Stimulated activated CD8-positive, alpha-beta memory T cell treated with anti-CD3 and anti-CD28 coated beads, Interleukin-4, amount 100 ng/mL, for 1 hour (primary cell): ENCODE results near the gene PUS1.

Source experiments
- DNase-seq, 2 donors: peaks; one replicate each; pipeline ENCODE4 v3.0.0-alpha.2; 2020; ENCODE audit warnings: low read depth in 2 of 2, low spot score in 1 of 2

The PUS1 gene

GRCh38 chr12:131902332-131903241 is 26.5 kb upstream of the PUS1 start:
- no peak for DNase-seq

GRCh38 chr12:131903270-131904255 is 25.5 kb upstream of the PUS1 start:
- no peak for DNase-seq

GRCh38 chr12:131904346-131904745 is 24.7 kb upstream of the PUS1 start:
- no peak for DNase-seq

- DNase-seq = no peak
Observed at GRCh38 chr12:131905081-131905629, 23.9 kb upstream of the PUS1 start.

- no peak for DNase-seq
Observed at GRCh38 chr12:131905630-131906091, 23.4 kb upstream of the PUS1 start.

GRCh38 chr12:131907379-131908091 is 21.5 kb upstream of the PUS1 start:
- no peak for DNase-seq

- DNase-seq = no peak
Observed at GRCh38 chr12:131908092-131909080, 20.7 kb upstream of the PUS1 start.

- no peak for DNase-seq
Observed at GRCh38 chr12:131909081-131909751, 19.9 kb upstream of the PUS1 start.

GRCh38 chr12:131909752-131910219 is 19.3 kb upstream of the PUS1 start:
- no peak for DNase-seq

- DNase-seq = no peak
Observed at GRCh38 chr12:131910302-131911027, 18.6 kb upstream of the PUS1 start.

- DNase-seq = no peak
Observed at GRCh38 chr12:131911028-131911650, 17.9 kb upstream of the PUS1 start.

- DNase-seq = no peak
Observed at GRCh38 chr12:131911851-131912477, 17.1 kb upstream of the PUS1 start.

- no peak for DNase-seq
Observed at GRCh38 chr12:131912518-131913274, 16.4 kb upstream of the PUS1 start.

- DNase-seq = no peak
Observed at GRCh38 chr12:131913666-131914065, 15.4 kb upstream of the PUS1 start.

- no peak for DNase-seq
Observed at GRCh38 chr12:131914179-131914702, 14.8 kb upstream of the PUS1 start.

GRCh38 chr12:131915000-131915689 is 13.9 kb upstream of the PUS1 start:
- no peak for DNase-seq
